Mucosa of stomach (tissue), 1 donor: ENCODE measurements around the gene CADM3.

ENCODE experiments used
- H3K27me3 ChIP-seq: one replicate; pipeline ENCODE4 v1.7.0; 2013; ENCODE audit warnings: mild to moderate bottlenecking, low read length; ENCODE audit not compliant: control insufficient read depth, insufficient read depth
- H3K36me3 ChIP-seq: one replicate; pipeline ENCODE4 v1.7.0; 2013; ENCODE audit warnings: low read length; ENCODE audit not compliant: control insufficient read depth, insufficient read depth
- H3K4me1 ChIP-seq: one replicate; pipeline ENCODE4 v1.7.0; 2013; ENCODE audit warnings: mild to moderate bottlenecking, low read length; ENCODE audit not compliant: control insufficient read depth, insufficient read depth
- H3K4me3 ChIP-seq: one replicate; pipeline ENCODE4 v1.7.0; 2013; ENCODE audit warnings: low read length
- H3K9ac ChIP-seq: one replicate; pipeline ENCODE4 v1.7.0; 2013; ENCODE audit warnings: mild to moderate bottlenecking, low read length, moderate library complexity
- H3K9me3 ChIP-seq: one replicate; pipeline ENCODE4 v1.7.0; 2013; ENCODE audit warnings: mild to moderate bottlenecking, low read length, moderate library complexity; ENCODE audit not compliant: control insufficient read depth
- donor health status: Pancreatic carcinoma.

The CADM3 gene

GRCh38 chr1:159179906-159180305, 8.5 kb downstream of the CADM3 start:
- no peak overlapping the region for H3K4me3 ChIP-seq
- H3K9me3 ChIP-seq, result no peaks in the 10 kb centered on the region
- no peaks in the 10 kb centered on the region for H3K36me3 ChIP-seq
- H3K9ac ChIP-seq, result no peak overlapping the region
- no peaks in the 10 kb centered on the region for H3K4me1 ChIP-seq
- H3K27me3 ChIP-seq, result peaks cover 6% of the 10 kb centered on the region

- no peaks in the 10 kb centered on the region for H3K9me3 ChIP-seq
- H3K36me3 ChIP-seq, result no peaks in the 10 kb centered on the region
- H3K4me3 ChIP-seq, result no peak overlapping the region
- H3K9ac ChIP-seq, result no peak overlapping the region
- peaks cover 6% of the 10 kb centered on the region for H3K27me3 ChIP-seq
- no peaks in the 10 kb centered on the region for H3K4me1 ChIP-seq
Measured at GRCh38 chr1:159180516-159180915, 9.1 kb downstream of the CADM3 start.

- Histone ChIP-seq H3K36me3 (no peaks in the 10 kb centered on the region), H3K4me3 (no peak overlapping the region), H3K27me3 (peaks cover 6% of the 10 kb centered on the region), H3K9me3 (no peaks in the 10 kb centered on the region), H3K9ac (no peak overlapping the region), H3K4me1 (no peaks in the 10 kb centered on the region)
Measured at GRCh38 chr1:159181328-159182024, 10.1 kb downstream of the CADM3 start.

GRCh38 chr1:159184201-159184600, 12.8 kb downstream of the CADM3 start:
- Histone ChIP-seq H3K27me3 (peaks cover 30% of the 10 kb centered on the region), H3K4me1 (no peaks in the 10 kb centered on the region), H3K4me3 (no peak overlapping the region), H3K9ac (no peak overlapping the region), H3K9me3 (no peaks in the 10 kb centered on the region), H3K36me3 (no peaks in the 10 kb centered on the region)

- no peak overlapping the region for H3K9ac ChIP-seq
- H3K27me3 ChIP-seq, result peaks cover 34% of the 10 kb centered on the region
- no peaks in the 10 kb centered on the region for H3K4me1 ChIP-seq
- no peaks in the 10 kb centered on the region for H3K9me3 ChIP-seq
- H3K4me3 ChIP-seq, result no peak overlapping the region
- H3K36me3 ChIP-seq, result no peaks in the 10 kb centered on the region
Measured at GRCh38 chr1:159185121-159185520, 13.7 kb downstream of the CADM3 start.

- peaks cover 32% of the 10 kb centered on the region for H3K27me3 ChIP-seq
Measured at GRCh38 chr1:159187033-159187432, 15.6 kb downstream of the CADM3 start.

GRCh38 chr1:159187647-159188374, 16.4 kb downstream of the CADM3 start:
- Histone ChIP-seq H3K27me3 (peaks cover 32% of the 10 kb centered on the region), H3K36me3 (no peaks in the 10 kb centered on the region), H3K4me3 (no peak overlapping the region), H3K4me1 (no peaks in the 10 kb centered on the region), H3K9me3 (no peaks in the 10 kb centered on the region), H3K9ac (no peak overlapping the region)

More at GRCh38 chr1:159187033-159187432, 15.6 kb downstream of the CADM3 start:
- no peaks in the 10 kb centered on the region for H3K36me3 ChIP-seq
- no peaks in the 10 kb centered on the region for H3K9me3 ChIP-seq
- H3K4me1 ChIP-seq, result no peaks in the 10 kb centered on the region
- no peak overlapping the region for H3K9ac ChIP-seq
- H3K4me3 ChIP-seq, result no peak overlapping the region

GRCh38 chr1:159188375-159188788, 17.0 kb downstream of the CADM3 start:
- Histone ChIP-seq H3K9ac (no peak overlapping the region), H3K9me3 (no peaks in the 10 kb centered on the region), H3K4me3 (no peak overlapping the region), H3K27me3 (peaks cover 32% of the 10 kb centered on the region), H3K36me3 (no peaks in the 10 kb centered on the region), H3K4me1 (no peaks in the 10 kb centered on the region)

GRCh38 chr1:159190441-159190840, 19.0 kb downstream of the CADM3 start:
- Histone ChIP-seq H3K9ac (no peak overlapping the region), H3K27me3 (peaks cover 32% of the 10 kb centered on the region), H3K4me1 (no peaks in the 10 kb centered on the region), H3K9me3 (no peaks in the 10 kb centered on the region), H3K36me3 (no peaks in the 10 kb centered on the region), H3K4me3 (no peak overlapping the region)

GRCh38 chr1:159196543-159196942, 25.1 kb downstream of the CADM3 start:
- no peak overlapping the region for H3K9ac ChIP-seq
- peaks cover 13% of the 10 kb centered on the region for H3K4me1 ChIP-seq
- H3K36me3 ChIP-seq, result no peaks in the 10 kb centered on the region
- no peaks in the 10 kb centered on the region for H3K9me3 ChIP-seq
- peaks cover 4% of the 10 kb centered on the region for H3K27me3 ChIP-seq
- H3K4me3 ChIP-seq, result no peak overlapping the region

GRCh38 chr1:159197561-159198557, 26.4 kb downstream of the CADM3 start:
- H3K4me3 ChIP-seq, result no peak overlapping the region
- H3K9me3 ChIP-seq, result no peaks in the 10 kb centered on the region
- H3K27me3 ChIP-seq, result peaks cover 11% of the 10 kb centered on the region
- H3K9ac ChIP-seq, result no peak overlapping the region
- peaks cover 20% of the 10 kb centered on the region for H3K4me1 ChIP-seq
- no peaks in the 10 kb centered on the region for H3K36me3 ChIP-seq
